HepG2 (cell line): ENCODE results near the gene GATA5. TPM values are rescaled to one million over a fixed set of nuclear protein-coding genes. Genes with fewer than 3 reads are reported as not detected.

Source experiments
- ATAC-seq: fragments of 200-7000 bp; cut with Tn5 transposase; 3 replicates; pipeline ENCODE4 v1.9.1; 2020; ENCODE audit warnings: mild to moderate bottlenecking, moderate library complexity
- BruUV-seq: library from RNA; stranded (reverse); fragments of 400-500 nt; replicated peaks from 2 replicates; lab custom pipeline; 2021; lab: Mats Ljungman, UMichigan
- CTCF ChIA-PET: fragments of 300-600 bp; formaldehyde crosslinking; extraction: SDS; loops from one replicate; lab custom pipeline; 2021; ENCODE audit warnings: low total read pairs, inconsistent platforms, low intra/inter-chr PET ratio; lab: Yijun Ruan, JAX
- POLR2A ChIA-PET: fragments of 350-600 bp; sonication (Branson Sonifier 250); formaldehyde crosslinking; loops from one replicate; lab custom pipeline; 2020; ENCODE audit warnings: antibody characterized with exemption, inconsistent platforms; lab: Yijun Ruan, JAX
- DNase-seq: peaks from one replicate; pipeline ENCODE4 v3.0.0-alpha.2; 2015; ENCODE audit warnings: low spot score
- FAIRE-seq: peaks from 3 replicates; lab custom pipeline; 2011; peaks lifted over from hg19 to GRCh38; lab: Jason Lieb, UNC
- H2AFZ ChIP-seq: one replicate; pipeline ENCODE4 v1.6.1; 2011; ENCODE audit warnings: low read length, inconsistent platforms
- H3K27ac ChIP-seq: fragments of 300-600 bp; 3 replicates; pipeline ENCODE4 v1.8.0; 2011; ENCODE audit warnings: mixed run types, mild to moderate bottlenecking, mixed read lengths, low read length, inconsistent platforms; ENCODE audit not compliant: insufficient read depth; ENCODE audit errors: extremely low read length
- H3K27me3 ChIP-seq, 2 experiments: fragments of 200-600 bp in 1 of 2; 2 replicates in 1 of 2; 3 replicates in 1 of 2; pipeline versions ENCODE4 v1.6.0 to v1.8.0; 2011; ENCODE audit warnings: low read length in 2 of 2, mild to moderate bottlenecking in 2 of 2, moderate library complexity in 2 of 2, inconsistent platforms in 1 of 2; ENCODE audit not compliant: insufficient read depth in 2 of 2, control insufficient read depth in 1 of 2
- H3K36me3 ChIP-seq, 2 experiments: fragments of 200-600 bp in 1 of 2; replicated peaks in 1 of 2; 2 replicates in 1 of 2; 3 replicates in 1 of 2; pipeline versions ENCODE4 v1.5.1 to v1.8.0; 2011; ENCODE audit warnings: low read length in 2 of 2, inconsistent platforms in 1 of 2; ENCODE audit not compliant: insufficient read depth in 2 of 2, control insufficient read depth in 1 of 2
- H3K4me1 ChIP-seq: 2 replicates; pipeline ENCODE4 v1.5.1; 2012; ENCODE audit warnings: low read length, inconsistent platforms; ENCODE audit not compliant: insufficient read depth
- H3K4me2 ChIP-seq: 2 replicates; pipeline ENCODE4 v1.6.0; 2011; ENCODE audit warnings: low read depth, low read length, inconsistent platforms
- H3K4me3 ChIP-seq, 3 experiments: fragments of 200-600 bp in 1 of 3; sonication (generic), shearing (Covaris generic) in 1 of 3; replicated peaks in 1 of 3; 2 replicates each; pipeline ENCODE4 v1.5.1; 2011 to 2016; ENCODE audit warnings: low read length in 3 of 3, inconsistent platforms in 2 of 3, low read depth in 2 of 3, mild to moderate bottlenecking in 2 of 3, control low read depth in 1 of 3, mixed read lengths in 1 of 3; ENCODE audit not compliant: insufficient read depth in 1 of 3
- H3K79me2 ChIP-seq: one replicate; pipeline ENCODE4 v1.6.1; 2011; ENCODE audit warnings: low read length, inconsistent platforms; ENCODE audit not compliant: insufficient read depth
- H3K9ac ChIP-seq: 2 replicates; pipeline ENCODE4 v1.6.0; 2011; ENCODE audit warnings: mild to moderate bottlenecking, low read depth, low read length, inconsistent platforms; ENCODE audit not compliant: insufficient read depth
- H3K9me3 ChIP-seq: 2 replicates; pipeline ENCODE4 v1.5.1; 2012; ENCODE audit warnings: mild to moderate bottlenecking, low read length
- H4K20me1 ChIP-seq: 2 replicates; pipeline ENCODE4 v1.6.0; 2011; ENCODE audit warnings: inconsistent platforms, mild to moderate bottlenecking, low read length, moderate library complexity; ENCODE audit not compliant: insufficient read depth
- ADNP ChIP-seq: sonication (generic); formaldehyde crosslinking; IDR thresholded peaks from 2 replicates; pipeline ENCODE4 v1.4.0; 2020; ENCODE audit warnings: missing genetic modification reagents
- ARNT ChIP-seq: fragments of 450-650 bp; IDR thresholded peaks from 2 replicates; pipeline ENCODE4 v1.6.1; 2017
- BHLHE40 ChIP-seq: IDR thresholded peaks from 2 replicates; pipeline ENCODE4 v1.6.1; 2011; ENCODE audit warnings: low read length, improper control_type of control experiment
- CBX2 ChIP-seq, 2 experiments: fragments of 200-600 bp in 1 of 2; sonication (generic); formaldehyde crosslinking in 1 of 2; IDR thresholded peaks; 2 replicates each; pipeline versions ENCODE4 v1.7.0 to v1.8.1; 2018 to 2022; ENCODE audit warnings: low read depth in 2 of 2, low read length in 1 of 2, mild to moderate bottlenecking in 1 of 2, missing genetic modification reagents in 1 of 2
- EED ChIP-seq: sonication (generic); formaldehyde crosslinking; IDR thresholded peaks from 2 replicates; pipeline ENCODE4 v1.5.0; 2020; ENCODE audit warnings: mild to moderate bottlenecking, missing genetic modification reagents
- MAFF ChIP-seq: IDR thresholded peaks from 2 replicates; pipeline ENCODE4 v1.6.1; 2011; ENCODE audit warnings: low read depth, low read length, improper control_type of control experiment
- MAFK ChIP-seq, 2 experiments: IDR thresholded peaks in 1 of 2; conservative IDR thresholded peaks in 1 of 2; 2 replicates each; pipeline ENCODE4 v1.6.1; 2011; ENCODE audit warnings: improper control_type of control experiment in 2 of 2, low read length in 2 of 2
- RFX1 ChIP-seq: fragments of 450-650 bp; IDR thresholded peaks from 2 replicates; pipeline ENCODE4 v1.6.1; 2017
- RFX3 ChIP-seq: IDR thresholded peaks from 2 replicates; pipeline ENCODE4 v1.6.1; 2016; ENCODE audit warnings: missing biosample characterization, missing genetic modification reagents
- TMF1 ChIP-seq: sonication (generic); formaldehyde crosslinking; IDR thresholded peaks from 2 replicates; pipeline ENCODE4 v1.8.1; 2022; ENCODE audit warnings: low read depth, missing genetic modification reagents
- ZFP1 ChIP-seq: IDR thresholded peaks from 2 replicates; pipeline ENCODE4 v1.6.1; 2016
- WGBS: methylation state at CpG from one replicate; pipeline ENCODE4 v1.1.6; 2017; ENCODE audit warnings: low lambda C conversion rate; 5-methylcytosine and 5-hydroxymethylcytosine counted together
- in situ Hi-C: cut with HindIII; loops from 2 replicates; pipeline ENCODE4 v1.10.0; 2017; ENCODE audit warnings: low pct_unique_long_range_greater_than_20kb; ENCODE audit not compliant: extremely low pct_ligation_motif_present
- intact Hi-C: fragments of 100-400 bp; cut with micrococcal nuclease; formaldehyde crosslinking; loops from one replicate; pipeline ENCODE4 v1.10.0; 2022; ENCODE audit not compliant: unreplicated experiment
- polyA plus RNA-seq, 8 experiments: library from polyadenylated mRNA; depleted of rRNA in 3 of 8; stranded (reverse) in 7 of 8; unstranded in 1 of 8; fragments of >200 nt; fragmentation: Illumina TruSeq in 4 of 8; extraction: Trizol in 4 of 8; gene quantifications; 2 replicates each; pipeline versions ENCODE4 v1.2.1 to v1.2.3, GENCODE V29; 2011 to 2016; ENCODE audit warnings: low read depth in 4 of 8, missing spikeins in 1 of 8, mixed read lengths in 1 of 8; ENCODE audit not compliant: insufficient read depth in 1 of 8
- total RNA-seq, 5 experiments: library from RNA; depleted of rRNA; stranded (reverse); fragments of >200 nt; fragmentation: Illumina TruSeq; extraction: Trizol; gene quantifications; 2 replicates each; pipeline ENCODE4 v1.2.3, GENCODE V29; 2016; ENCODE audit warnings: low read depth in 1 of 5
- TF ChIP-seq, protein P1 (sequence below): sonication (generic); formaldehyde crosslinking; IDR thresholded peaks from 2 replicates; pipeline ENCODE4 v1.5.0; 2020; ENCODE audit warnings: missing genetic modification reagents, mild to moderate bottlenecking, borderline replicate concordance
- TF ChIP-seq, protein P2 (sequence below): sonication (generic); formaldehyde crosslinking; IDR thresholded peaks from 2 replicates; pipeline ENCODE4 v1.4.0; 2020; ENCODE audit warnings: missing genetic modification reagents
- TF ChIP-seq, protein P3 (sequence below): sonication (generic); formaldehyde crosslinking; IDR thresholded peaks from 2 replicates; pipeline ENCODE4 v1.9.0; 2021; ENCODE audit warnings: missing genetic modification reagents, mild to moderate bottlenecking, borderline replicate concordance

Gene GATA5
- total and polyA plus RNA-seq, 2 of the 13 experiments (the other 11 are each of a cell fraction or from before 2014, with no cell fraction given), result 0.12 to 0.20 TPM

DNA sequence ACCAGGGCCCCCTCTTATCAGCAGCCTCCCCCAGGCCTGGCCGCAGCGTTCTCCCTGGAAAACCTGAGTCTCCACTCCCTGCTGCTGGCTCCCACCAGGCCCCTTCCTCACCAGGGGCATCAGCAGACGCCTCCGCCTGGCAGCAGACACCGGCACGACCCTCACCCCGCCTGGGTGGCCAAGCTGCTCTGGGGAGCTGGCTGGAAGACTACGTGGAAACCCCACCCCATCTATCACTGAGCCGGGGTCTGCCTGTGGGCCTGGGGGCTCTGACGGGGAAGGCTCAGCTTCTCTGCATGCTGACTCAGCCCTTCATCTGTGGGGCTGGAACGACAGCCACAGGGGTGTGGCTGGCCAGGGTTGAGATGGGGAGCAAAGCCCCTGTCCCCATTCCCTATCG, 29.3 kb downstream of the GATA5 start:
- no peaks in the 10 kb centered on the region for H3K4me1 ChIP-seq
- no peaks in the 10 kb centered on the region for H3K9me3 ChIP-seq
- no peak overlapping the region for H3K9ac ChIP-seq
- no peak overlapping the region for H3K4me2 ChIP-seq
- H3K27ac ChIP-seq, result no peak overlapping the region
- ChIA-PET POLR2A (no interaction called here), CTCF (no interaction called here)
- no peak for FAIRE-seq
- peaks cover 31 to 77% of the 10 kb centered on the region in 2 experiments; a peak in 4 of 5 replicates for H3K27me3 ChIP-seq
- intact Hi-C loops (no loop called here), in situ Hi-C loops (no loop called here)
- no peaks in the 10 kb centered on the region for H3K36me3 ChIP-seq
- DNase-seq, result no peak
- ATAC-seq, result no peak
- no peak overlapping the region for H3K4me3 ChIP-seq
- H2AFZ ChIP-seq, result no peak overlapping the region
- H4K20me1 ChIP-seq, result no peaks in the 10 kb centered on the region; the same call in 1 of the 2 replicates
- no peaks in the 10 kb centered on the region for H3K79me2 ChIP-seq
- BruUV-seq, result no TSS peak
- 47% methylated on average over 12 of the region's 12 CpGs for WGBS
- no peak for TF ChIP-seq CBX2 (IDR thresholded peaks at IDR 0.05; ENCODE audit: low read depth, low read length)
- TF ChIP-seq CBX2 (CRISPR knock-in tag; IDR thresholded peaks at IDR 0.05; ENCODE audit: low read depth), result no peak
- TF ChIP-seq MAFK (conservative IDR thresholded peaks at IDR 0.05 in 1 of 2, IDR thresholded peaks at IDR 0.05 in 1 of 2; ENCODE audit: low read length in 2 of 2), result peak; percentile 73 to 76
- peak; percentile 61 for TF ChIP-seq MAFF
- TF ChIP-seq RFX1, result no peak

GRCh38 chr20:62445553-62446340, 30.0 kb downstream of the GATA5 start:
- CTCF ChIA-PET, result no interaction called here
- H3K27ac ChIP-seq, result no peak overlapping the region
- ATAC-seq (no peak), DNase-seq (no peak), FAIRE-seq (no peak)
- in situ Hi-C loops (no loop called here), intact Hi-C loops (no loop called here)
- no peaks in the 10 kb centered on the region; the same call in 1 of the 2 replicates for H4K20me1 ChIP-seq
- H3K9me3 ChIP-seq, result no peaks in the 10 kb centered on the region
- H3K4me2 ChIP-seq, result no peak overlapping the region
- no peak overlapping the region for H2AFZ ChIP-seq
- POLR2A ChIA-PET, result no interaction called here
- no peaks in the 10 kb centered on the region for H3K36me3 ChIP-seq
- no peaks in the 10 kb centered on the region for H3K79me2 ChIP-seq
- H3K4me3 ChIP-seq, result no peak overlapping the region
- H3K4me1 ChIP-seq, result no peaks in the 10 kb centered on the region
- BruUV-seq, result no TSS peak
- no peak overlapping the region for H3K9ac ChIP-seq
- peaks cover 35 to 85% of the 10 kb centered on the region in 2 experiments; a peak in 4 of 5 replicates for H3K27me3 ChIP-seq
- 49% methylated on average over 35 of the region's 36 CpGs for WGBS
- no peak for TF ChIP-seq RFX3 (CRISPR knock-in tag)
- TF ChIP-seq TMF1 (CRISPR knock-in tag), result no peak
- TF ChIP-seq ADNP (CRISPR knock-in tag), result no peak
- TF ChIP-seq ZFP1 (CRISPR knock-in tag), result no peak
- TF ChIP-seq, protein P1, sequence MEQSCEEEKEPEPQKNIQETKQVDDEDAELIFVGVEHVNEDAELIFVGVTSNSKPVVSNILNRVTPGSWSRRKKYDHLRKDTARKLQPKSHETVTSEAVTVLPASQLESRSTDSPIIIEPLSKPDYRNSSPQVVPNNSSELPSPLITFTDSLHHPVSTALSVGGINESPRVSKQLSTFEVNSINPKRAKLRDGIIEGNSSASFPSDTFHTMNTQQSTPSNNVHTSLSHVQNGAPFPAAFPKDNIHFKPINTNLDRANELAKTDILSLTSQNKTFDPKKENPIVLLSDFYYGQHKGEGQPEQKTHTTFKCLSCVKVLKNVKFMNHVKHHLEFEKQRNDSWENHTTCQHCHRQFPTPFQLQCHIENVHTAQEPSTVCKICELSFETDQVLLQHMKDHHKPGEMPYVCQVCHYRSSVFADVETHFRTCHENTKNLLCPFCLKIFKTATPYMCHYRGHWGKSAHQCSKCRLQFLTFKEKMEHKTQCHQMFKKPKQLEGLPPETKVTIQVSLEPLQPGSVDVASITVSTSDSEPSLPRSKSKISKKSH, result peak; percentile 67; the same call in 1 of the 2 replicates
- TF ChIP-seq, protein P2, sequence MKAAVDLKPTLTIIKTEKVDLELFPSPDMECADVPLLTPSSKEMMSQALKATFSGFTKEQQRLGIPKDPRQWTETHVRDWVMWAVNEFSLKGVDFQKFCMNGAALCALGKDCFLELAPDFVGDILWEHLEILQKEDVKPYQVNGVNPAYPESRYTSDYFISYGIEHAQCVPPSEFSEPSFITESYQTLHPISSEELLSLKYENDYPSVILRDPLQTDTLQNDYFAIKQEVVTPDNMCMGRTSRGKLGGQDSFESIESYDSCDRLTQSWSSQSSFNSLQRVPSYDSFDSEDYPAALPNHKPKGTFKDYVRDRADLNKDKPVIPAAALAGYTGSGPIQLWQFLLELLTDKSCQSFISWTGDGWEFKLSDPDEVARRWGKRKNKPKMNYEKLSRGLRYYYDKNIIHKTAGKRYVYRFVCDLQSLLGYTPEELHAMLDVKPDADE (CRISPR knock-in tag), result no peak
- TF ChIP-seq BHLHE40, result no peak
- TF ChIP-seq EED (CRISPR knock-in tag), result peak; percentile 25; the same call in 1 of the 2 replicates
- TF ChIP-seq, protein P3, sequence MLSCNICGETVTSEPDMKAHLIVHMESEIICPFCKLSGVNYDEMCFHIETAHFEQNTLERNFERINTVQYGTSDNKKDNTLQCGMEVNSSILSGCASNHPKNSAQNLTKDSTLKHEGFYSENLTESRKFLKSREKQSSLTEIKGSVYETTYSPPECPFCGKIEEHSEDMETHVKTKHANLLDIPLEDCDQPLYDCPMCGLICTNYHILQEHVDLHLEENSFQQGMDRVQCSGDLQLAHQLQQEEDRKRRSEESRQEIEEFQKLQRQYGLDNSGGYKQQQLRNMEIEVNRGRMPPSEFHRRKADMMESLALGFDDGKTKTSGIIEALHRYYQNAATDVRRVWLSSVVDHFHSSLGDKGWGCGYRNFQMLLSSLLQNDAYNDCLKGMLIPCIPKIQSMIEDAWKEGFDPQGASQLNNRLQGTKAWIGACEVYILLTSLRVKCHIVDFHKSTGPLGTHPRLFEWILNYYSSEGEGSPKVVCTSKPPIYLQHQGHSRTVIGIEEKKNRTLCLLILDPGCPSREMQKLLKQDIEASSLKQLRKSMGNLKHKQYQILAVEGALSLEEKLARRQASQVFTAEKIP, result no peak
- no peak for TF ChIP-seq ARNT
